Brain pericyte (primary cell): ENCODE measurements around the gene RPS2.

Experiments used
- DNase-seq: peaks from one replicate; pipeline ENCODE4 v3.0.0-alpha.2; 2012; ENCODE audit warnings: low read depth, low spot score

Gene RPS2

DNA sequence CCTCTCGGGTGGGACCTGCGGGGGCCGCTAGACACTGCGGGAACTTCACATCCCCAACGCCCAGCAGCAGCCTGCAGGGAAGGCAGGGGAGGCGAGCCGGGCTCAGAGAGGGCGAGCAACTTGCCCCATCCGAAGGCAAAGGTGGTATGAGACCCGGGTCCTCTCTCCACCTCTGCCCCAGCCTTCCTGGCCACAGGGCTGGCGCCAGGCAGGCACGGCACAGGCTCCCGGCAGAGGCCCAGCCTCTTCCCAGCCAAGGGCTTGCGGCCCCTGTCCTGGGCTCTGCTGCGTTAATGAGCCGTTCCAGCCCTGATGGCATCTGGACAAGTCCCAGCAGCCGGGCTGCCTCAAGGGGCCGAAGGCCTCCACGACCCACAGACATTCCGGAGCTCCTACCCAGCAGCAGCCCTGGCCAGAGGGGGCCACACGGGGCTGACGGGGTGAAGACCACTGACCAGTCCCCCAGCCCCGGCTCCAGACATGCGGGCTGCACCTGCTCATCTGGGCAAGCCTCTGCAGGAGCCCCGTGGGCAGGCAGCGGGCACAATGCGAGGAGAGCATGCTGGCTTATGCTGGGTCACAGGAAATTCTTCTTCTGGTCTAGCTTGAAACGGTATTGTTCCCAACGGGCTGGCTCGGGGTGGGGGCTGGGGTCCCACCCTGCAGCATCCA is 45.2 kb downstream of the RPS2 start:
- no peak for DNase-seq

DNA sequence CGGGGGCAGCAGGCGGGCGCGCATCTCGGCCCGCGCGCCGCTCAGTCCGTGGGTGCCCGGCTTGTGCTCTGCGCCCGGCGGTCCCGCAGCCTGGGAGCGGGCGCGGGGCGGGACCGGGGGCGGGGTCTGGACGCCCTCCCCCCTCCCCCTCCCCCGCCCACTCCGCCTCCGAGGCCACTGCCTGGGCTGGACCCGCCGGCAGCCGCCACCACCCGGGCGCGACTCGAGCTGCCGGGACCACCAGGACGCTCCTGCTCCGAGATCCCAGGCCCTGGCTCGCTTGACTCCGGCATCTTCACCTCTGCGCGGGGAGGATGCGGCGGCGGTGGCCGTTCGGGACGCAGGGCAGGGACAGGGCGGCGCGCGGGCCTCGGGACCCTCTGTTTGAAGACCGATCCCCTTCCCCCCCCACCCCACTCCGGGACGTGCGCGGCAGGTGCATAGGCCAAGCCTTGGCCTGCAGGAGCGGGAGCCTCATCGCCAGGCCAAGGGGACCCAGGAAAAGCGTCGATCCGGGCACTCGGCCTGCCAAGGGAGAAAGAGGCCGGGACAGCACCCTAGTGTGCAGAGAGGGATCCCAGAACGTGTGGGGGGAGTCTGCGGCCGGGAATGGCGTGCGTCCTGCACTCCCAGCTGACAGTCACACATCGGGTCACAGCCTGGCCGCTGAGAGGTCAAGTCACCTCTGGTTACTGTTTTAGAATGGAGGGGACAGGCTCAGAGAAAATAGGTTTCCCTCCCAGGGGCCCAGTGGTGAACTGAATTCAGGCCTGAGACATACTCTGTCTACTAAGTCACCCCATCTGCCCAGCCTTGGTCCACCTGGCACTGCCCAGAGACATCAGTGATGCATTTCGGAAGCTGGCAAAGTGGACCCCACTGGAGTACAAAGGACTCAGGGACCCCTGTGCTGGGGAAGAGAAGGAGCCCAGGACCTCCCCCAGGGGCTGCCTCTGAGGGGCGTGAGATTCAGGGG is 46.0 kb downstream of the RPS2 start, which contains the start of gene HS3ST6:
Gene HS3ST6 (minus strand): TSS at position 65 of the 976 bp plus-strand sequence. CDS start 92 bp downstream, outside the sequence.
- no peak for DNase-seq

DNA sequence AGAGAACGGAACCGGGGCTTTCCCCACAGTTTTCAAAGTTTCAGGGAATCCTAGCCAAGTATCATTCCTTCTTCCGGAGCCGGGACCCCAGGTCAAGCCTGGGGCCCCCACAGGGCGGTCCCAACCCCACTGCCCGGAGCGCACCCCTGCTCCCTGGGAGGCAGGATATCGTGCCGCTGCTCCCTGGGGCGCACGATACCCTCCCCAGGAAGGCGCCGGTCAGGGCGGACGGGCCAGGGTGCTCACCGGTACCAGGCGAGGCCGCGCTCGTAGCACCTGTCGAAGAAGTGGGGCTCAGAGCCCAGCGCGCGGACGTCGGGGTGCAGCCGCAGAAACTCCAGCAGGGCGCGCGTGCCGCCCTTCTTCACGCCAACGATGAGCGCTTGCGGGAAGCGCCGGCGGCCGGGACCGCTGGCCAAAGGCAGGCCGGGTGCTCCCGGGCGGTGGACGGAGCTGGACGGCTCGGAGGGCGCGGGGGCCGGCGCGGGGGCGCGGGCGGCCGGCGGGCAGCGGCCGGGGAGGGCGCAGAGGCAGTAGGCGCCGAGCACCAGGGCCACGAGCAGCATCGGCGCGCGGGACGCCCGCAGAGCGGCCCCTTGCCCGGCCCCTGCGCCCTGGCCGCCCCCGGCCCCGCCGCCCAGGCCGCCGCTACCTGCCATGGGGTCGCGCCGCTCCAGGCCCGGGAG is 46.8 kb downstream of the RPS2 start:
- no peak for DNase-seq

DNA sequence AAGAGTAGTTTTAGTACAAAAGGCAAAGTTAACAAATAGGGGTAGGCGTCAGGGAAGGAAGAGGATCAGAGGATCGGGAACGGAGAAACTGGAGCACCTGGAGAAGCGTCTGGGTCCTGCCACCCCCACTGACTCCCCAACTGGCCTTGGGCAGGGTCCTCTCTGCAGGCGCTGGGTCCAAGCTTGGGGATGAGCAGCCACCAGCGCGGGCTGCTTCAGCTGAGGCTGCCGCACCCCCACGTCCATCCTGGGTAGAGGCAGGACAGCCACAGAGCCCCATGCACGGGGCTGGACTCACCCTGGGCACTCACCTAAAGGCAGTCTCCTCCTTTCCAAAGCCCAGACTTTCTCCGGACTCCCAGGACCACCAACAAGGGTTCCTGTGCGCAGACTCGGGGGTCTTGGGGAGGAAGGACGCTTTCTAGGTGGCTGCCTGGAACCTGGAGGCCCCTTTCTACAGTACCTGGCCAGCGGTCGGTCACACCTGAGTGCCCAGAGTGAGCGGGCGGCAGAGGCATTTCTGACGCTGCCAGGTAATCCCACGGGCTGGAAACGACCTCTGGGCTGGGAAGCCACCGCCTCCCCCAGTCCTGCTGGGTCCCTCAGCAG is 47.5 kb downstream of the RPS2 start:
- no peak for DNase-seq

DNA sequence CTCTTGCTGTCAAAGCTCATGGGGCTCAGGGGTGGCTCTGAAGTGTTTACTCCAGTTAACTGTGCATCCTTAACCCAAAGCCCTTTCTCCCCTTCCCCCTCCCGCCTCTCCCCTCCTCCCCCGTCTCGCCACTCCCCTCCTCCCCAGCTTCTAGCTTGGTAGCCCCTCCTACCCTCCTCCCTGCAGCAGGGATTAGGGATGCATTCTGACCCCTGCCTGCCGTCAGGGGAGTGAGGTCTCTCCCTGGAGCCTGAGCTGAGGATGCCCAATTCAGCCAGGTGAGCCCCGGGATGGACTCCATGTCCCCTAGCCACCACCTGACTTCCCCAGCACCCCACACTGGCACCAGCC is 48.0 kb downstream of the RPS2 start:
- no peak for DNase-seq

DNA sequence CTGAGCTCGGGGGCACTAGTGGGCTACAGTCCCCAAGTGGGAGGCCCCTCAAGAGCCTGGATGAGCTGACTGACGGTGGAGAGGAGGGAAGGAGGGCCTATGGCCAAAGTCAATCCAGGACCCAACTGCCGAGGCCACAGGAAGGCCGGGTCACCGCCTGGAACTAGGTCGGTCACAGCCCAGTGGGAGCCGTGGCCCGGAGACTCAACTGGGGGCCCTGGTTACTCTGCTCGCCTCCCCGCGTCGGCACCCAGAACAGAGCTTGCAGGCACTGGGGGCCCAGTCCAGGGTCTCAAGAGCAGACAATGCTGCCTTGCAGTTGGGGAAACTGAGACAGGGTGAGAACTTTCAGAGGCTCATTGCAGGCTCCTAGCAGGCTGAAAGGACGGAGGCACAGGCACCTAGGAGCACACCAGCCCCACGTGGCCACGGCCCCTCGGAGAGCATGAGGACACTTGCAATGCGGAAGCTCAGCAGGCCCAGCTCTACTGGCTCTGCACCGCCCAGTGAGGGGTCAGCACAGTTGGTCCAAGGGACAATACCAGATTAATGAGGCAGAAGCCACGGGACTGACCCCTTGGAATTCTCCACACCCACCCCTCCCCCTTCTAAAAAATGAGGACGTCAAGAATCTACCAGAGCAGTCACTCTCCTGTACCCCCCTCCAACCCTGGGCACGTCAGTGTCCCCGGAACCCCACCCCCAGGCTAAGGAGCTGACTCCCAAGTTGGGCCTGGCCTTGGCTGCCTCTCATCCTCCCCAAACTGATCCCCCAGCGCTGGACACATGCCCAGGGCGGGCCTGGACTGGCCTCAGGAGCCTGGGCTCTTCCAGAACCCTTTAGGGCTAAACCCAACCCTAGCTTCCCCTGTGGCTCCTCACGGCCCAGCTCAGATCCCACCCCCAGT is 48.6 kb downstream of the RPS2 start:
- no peak for DNase-seq

DNA sequence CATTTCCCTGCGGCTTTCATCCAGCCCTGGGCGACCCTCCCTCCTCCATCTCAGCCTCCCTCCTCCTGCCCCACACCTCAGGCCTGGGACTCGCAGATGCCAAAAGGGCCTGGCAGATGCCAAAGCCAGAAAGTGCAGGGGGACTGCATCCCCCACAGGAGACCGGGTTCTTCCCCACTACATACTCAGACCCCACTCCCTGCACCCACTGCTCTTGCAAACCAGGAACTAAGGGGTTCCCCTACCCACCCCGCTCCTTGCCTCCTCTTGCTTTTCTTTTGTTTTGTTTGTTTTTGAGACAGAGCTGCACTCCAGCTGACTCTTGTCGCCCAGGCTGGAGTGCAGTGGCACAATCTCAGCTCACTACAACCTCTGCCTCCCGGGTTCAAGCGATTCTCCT is 49.6 kb downstream of the RPS2 start:
- DNase-seq = no peak

DNA sequence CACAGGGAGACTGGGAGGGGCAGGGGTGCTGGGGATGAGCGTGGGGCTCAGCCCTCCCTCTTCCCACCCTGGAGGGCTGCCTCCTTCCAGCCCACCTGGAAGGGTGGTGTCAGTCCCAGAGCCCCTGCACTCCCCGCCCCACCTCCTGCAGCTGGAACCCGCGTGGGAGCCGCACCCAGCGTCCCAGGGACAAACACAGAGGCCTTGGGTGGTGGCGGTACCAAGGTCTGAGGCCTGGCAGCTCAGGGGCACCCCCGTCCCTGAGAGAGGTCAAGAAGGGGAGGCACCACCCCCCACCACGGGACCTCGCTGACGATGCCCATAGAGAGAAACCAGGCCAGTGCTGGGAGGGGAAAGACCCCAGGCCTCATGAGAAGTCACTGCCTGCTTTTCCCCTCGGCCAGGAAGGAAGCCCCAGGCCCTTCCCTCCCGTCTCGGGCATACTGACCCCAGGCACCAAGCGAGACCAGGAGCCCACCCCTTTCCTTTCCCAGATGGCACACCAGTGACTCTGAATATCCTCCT is 50.5 kb downstream of the RPS2 start:
- no peak for DNase-seq

DNA sequence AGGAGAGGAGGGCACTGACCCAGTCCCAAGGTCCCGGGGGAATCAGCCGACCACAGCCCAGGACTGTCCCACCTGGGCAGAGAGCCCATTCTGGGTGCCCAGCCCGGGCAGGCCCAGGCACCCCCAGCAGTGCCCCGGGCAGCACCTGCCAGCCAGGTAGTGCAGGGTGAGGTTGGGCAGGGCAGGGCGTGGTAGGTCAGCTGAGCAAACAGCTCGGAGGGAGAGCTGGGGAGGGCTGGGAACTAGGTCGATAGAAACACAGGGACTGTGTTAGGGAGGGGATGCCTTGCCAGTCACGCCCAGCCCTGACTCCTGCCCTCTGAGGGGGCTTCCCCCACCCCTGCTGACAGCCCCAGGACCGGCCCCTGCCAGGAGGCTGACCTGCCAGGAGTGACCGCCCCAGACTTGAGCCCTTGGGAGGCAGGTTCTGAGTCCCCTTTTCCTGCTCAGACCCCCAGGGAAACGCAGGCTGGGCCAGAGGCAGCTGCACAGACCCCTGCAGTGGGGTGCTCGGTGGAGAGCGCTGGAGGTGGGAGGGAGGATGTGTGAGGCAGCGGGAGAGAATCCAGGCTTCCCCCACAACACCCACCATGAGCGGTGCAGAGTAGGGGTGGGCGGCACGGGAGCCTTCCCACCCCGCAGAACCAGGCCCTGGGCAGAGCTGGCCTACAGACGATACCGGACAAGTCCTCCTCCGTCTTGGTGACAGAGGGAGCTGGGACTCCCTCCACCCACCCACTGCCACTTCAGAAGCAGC is 51.1 kb downstream of the RPS2 start:
- DNase-seq = no peak

DNA sequence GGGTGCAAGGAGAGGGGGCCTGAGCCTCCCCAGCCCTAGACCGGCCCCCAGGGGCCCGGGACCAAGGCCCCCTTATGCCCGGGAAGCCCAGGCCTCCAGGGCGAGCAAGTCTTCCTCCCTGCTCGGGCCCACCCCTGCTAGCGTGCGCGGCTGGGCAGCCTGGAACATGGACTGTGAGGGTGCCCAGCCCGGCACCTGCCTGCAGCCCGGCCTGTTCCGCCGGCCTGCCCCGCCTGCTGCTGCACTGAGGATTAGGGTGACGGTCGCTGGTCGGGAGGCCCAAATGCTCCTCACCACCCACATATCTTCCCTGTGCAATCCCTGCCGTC is 52.4 kb downstream of the RPS2 start:
- no peak for DNase-seq
